Hepatocyte (in vitro differentiated cells): ENCODE data around the gene BRD3OS.

ENCODE experiments used
- CTCF ChIP-seq: fragments of 200-600 bp; sonication (generic); IDR thresholded peaks from 2 replicates; pipeline ENCODE4 v1.5.1; 2016; ENCODE audit warnings: antibody characterized with exemption, mild to moderate bottlenecking; ENCODE audit not compliant: poor library complexity
- EZH2 ChIP-seq: fragments of 200-600 bp; sonication (generic); IDR thresholded peaks from 2 replicates; pipeline ENCODE4 v1.6.1; 2016; ENCODE audit warnings: antibody characterized with exemption, mild to moderate bottlenecking, borderline replicate concordance
- EZH2phosphoT487 ChIP-seq: fragments of 200-600 bp; sonication (generic); IDR thresholded peaks from one replicate; pipeline ENCODE4 v1.6.1; 2018; ENCODE audit warnings: antibody characterized with exemption, mild to moderate bottlenecking, low read depth, moderate library complexity; ENCODE audit not compliant: unreplicated experiment, severe bottlenecking

GRCh38 chr9:134068744-134069479 lies 43.6 kb downstream of the BRD3OS start:
- TF ChIP-seq CTCF, result no peak
- TF ChIP-seq EZH2phosphoT487, result no peak
- TF ChIP-seq EZH2, result no peak
